CD14-positive monocyte (primary cell): ENCODE measurements around the gene LEKR1. TPM values are rescaled to one million over a fixed set of nuclear protein-coding genes. Genes with fewer than 3 reads are reported as not detected.

Source experiments
- DNase-seq, 3 donors: peaks; one replicate each; pipeline ENCODE4 v3.0.0-alpha.2; 2011 to 2022
- H2AFZ ChIP-seq: 2 replicates; pipeline ENCODE4 v1.6.0; 2012; ENCODE audit warnings: mild to moderate bottlenecking, low read depth, low read length, inconsistent platforms; ENCODE audit not compliant: insufficient read depth, poor library complexity, severe bottlenecking
- H3K27ac ChIP-seq, 2 donors: 1 replicate in 1 of 2; 2 replicates in 1 of 2; pipeline ENCODE4 v1.5.1; 2012 to 2013; ENCODE audit warnings: low read length in 2 of 2, control low read depth in 1 of 2, inconsistent platforms in 1 of 2, low read depth in 1 of 2, mild to moderate bottlenecking in 1 of 2
- H3K27me3 ChIP-seq, 2 donors: one replicate each; pipeline versions ENCODE4 v1.6.0 to v1.6.1; 2011 to 2013; ENCODE audit warnings: low read length in 2 of 2; ENCODE audit not compliant: control insufficient read depth in 2 of 2, insufficient read depth in 2 of 2
- H3K36me3 ChIP-seq, 2 donors: replicated peaks in 1 of 2; 1 replicate in 1 of 2; 2 replicates in 1 of 2; pipeline versions ENCODE4 v1.5.1 to v1.6.1; 2012 to 2013; ENCODE audit warnings: low read length in 2 of 2, control low read depth in 1 of 2, inconsistent platforms in 1 of 2, mild to moderate bottlenecking in 1 of 2; ENCODE audit not compliant: insufficient read depth in 2 of 2, control insufficient read depth in 1 of 2
- H3K4me1 ChIP-seq, 2 donors: 1 replicate in 1 of 2; 2 replicates in 1 of 2; pipeline versions ENCODE4 v1.5.1 to v1.6.1; 2012 to 2013; ENCODE audit warnings: low read length in 2 of 2, control low read depth in 1 of 2, inconsistent platforms in 1 of 2, mild to moderate bottlenecking in 1 of 2, moderate library complexity in 1 of 2; ENCODE audit not compliant: insufficient read depth in 2 of 2, control insufficient read depth in 1 of 2
- H3K4me2 ChIP-seq: replicated peaks from 2 replicates; pipeline ENCODE3; 2012; ENCODE audit warnings: low read length, moderate library complexity, mild to moderate bottlenecking; ENCODE audit not compliant: poor library complexity, severe bottlenecking; ENCODE audit errors: extremely low read depth
- H3K4me3 ChIP-seq, 3 experiments: fragments of 200-600 bp in 1 of 3; sonication (generic) in 1 of 3; replicated peaks in 1 of 3; 1 replicate in 2 of 3; 2 replicates in 1 of 3; pipeline ENCODE4 v1.5.1; 2011 to 2013; ENCODE audit warnings: low read length in 3 of 3, mild to moderate bottlenecking in 3 of 3, control low read depth in 2 of 3, low read depth in 2 of 3, inconsistent platforms in 1 of 3, moderate library complexity in 1 of 3
- H3K79me2 ChIP-seq: 2 replicates; pipeline ENCODE4 v1.6.0; 2012; ENCODE audit warnings: mild to moderate bottlenecking, control low read depth, inconsistent platforms, low read length, moderate library complexity; ENCODE audit not compliant: insufficient read depth
- H3K9ac ChIP-seq: 2 replicates; pipeline ENCODE4 v1.6.0; 2017; ENCODE audit warnings: low read length, mild to moderate bottlenecking; ENCODE audit not compliant: insufficient read depth, poor library complexity, severe bottlenecking
- H3K9me3 ChIP-seq, 2 donors: replicated peaks in 1 of 2; 1 replicate in 1 of 2; 2 replicates in 1 of 2; pipeline versions ENCODE4 v1.5.1 to v1.6.1; 2012 to 2013; ENCODE audit warnings: low read length in 2 of 2, control low read depth in 1 of 2; ENCODE audit not compliant: control insufficient read depth in 1 of 2, insufficient read depth in 1 of 2
- H4K20me1 ChIP-seq: 2 replicates; pipeline ENCODE4 v1.6.0; 2012; ENCODE audit warnings: mild to moderate bottlenecking, low read length, control low read depth, moderate library complexity; ENCODE audit not compliant: insufficient read depth
- H3K27ac Mint-ChIP-seq, 7 donors: one replicate each; pipeline ENCODE4 v1.8.0; 2020; ENCODE audit warnings: mild to moderate bottlenecking in 7 of 7, mixed read lengths in 7 of 7, moderate library complexity in 6 of 7, inconsistent platforms in 2 of 7
- H3K27me3 Mint-ChIP-seq, 3 donors: one replicate each; pipeline ENCODE4 v1.8.0; 2021 to 2022; ENCODE audit warnings: low read depth in 3 of 3, mild to moderate bottlenecking in 3 of 3, mixed read lengths in 3 of 3, moderate library complexity in 3 of 3, inconsistent platforms in 1 of 3
- H3K36me3 Mint-ChIP-seq, 2 donors: one replicate each; pipeline ENCODE4 v1.8.0; 2020; ENCODE audit warnings: mixed read lengths in 2 of 2, inconsistent platforms in 1 of 2, mild to moderate bottlenecking in 1 of 2
- H3K4me1 Mint-ChIP-seq: one replicate; pipeline ENCODE4 v1.8.0; 2020; ENCODE audit warnings: mild to moderate bottlenecking, mixed read lengths
- H3K4me3 Mint-ChIP-seq, 2 donors: one replicate each; pipeline ENCODE4 v1.8.0; 2020; ENCODE audit warnings: mild to moderate bottlenecking in 2 of 2, mixed read lengths in 2 of 2, moderate library complexity in 1 of 2
- H3K9me3 Mint-ChIP-seq, 7 donors: one replicate each; pipeline ENCODE4 v1.8.0; 2020 to 2022; ENCODE audit warnings: mixed read lengths in 7 of 7, mild to moderate bottlenecking in 6 of 7, moderate library complexity in 6 of 7, inconsistent platforms in 2 of 7
- CTCF ChIP-seq: fragments of 200-600 bp; IDR thresholded peaks from one replicate; pipeline ENCODE4 v1.8.0; 2022; ENCODE audit warnings: antibody characterized with exemption, mild to moderate bottlenecking
- WGBS: methylation state at CpG from one replicate; pipeline ENCODE4 v1.1.5; 2013; ENCODE audit warnings: missing lambda C conversion rate; ENCODE audit not compliant: insufficient coverage; 5-methylcytosine and 5-hydroxymethylcytosine counted together
- intact Hi-C, 2 donors: fragments of 100-400 bp; cut with micrococcal nuclease; formaldehyde crosslinking; loops; one replicate each; pipeline versions ENCODE4 v1.15.0 to v1.15.1; 2023
- polyA plus RNA-seq, 3 donors: library from polyadenylated mRNA; depleted of rRNA in 1 of 3; unstranded in 2 of 3; stranded (reverse) in 1 of 3; fragments of 300-500 nt in 2 of 3; fragments of >200 nt in 1 of 3; fragmentation: Illumina TruSeq in 2 of 3; gene quantifications; 1 replicate in 2 of 3; 2 replicates in 1 of 3; pipeline ENCODE4 v1.2.3, GENCODE V29; 2012 to 2021

The LEKR1 gene
- polyA plus RNA-seq, 3 donors: 0.51 to 0.80 TPM; not detected in 1

GRCh38 chr3:156885761-156886160, 59.6 kb downstream of the LEKR1 start:
- no peaks in the 10 kb centered on the region for H3K4me1 Mint-ChIP-seq
- no peak overlapping the region for H3K4me2 ChIP-seq
- TF ChIP-seq CTCF: no peak
- no peak overlapping the region for H3K27ac Mint-ChIP-seq
- peaks cover 0 to 9% of the 10 kb centered on the region in 2 donors for H3K9me3 ChIP-seq
- H3K36me3 ChIP-seq: no peaks in the 10 kb centered on the region
- no peak overlapping the region for H2AFZ ChIP-seq
- H3K4me3 ChIP-seq: no peak overlapping the region
- no peaks in the 10 kb centered on the region for H4K20me1 ChIP-seq
- peaks cover 5 to 22% (median 14%) of the 10 kb centered on the region in 7 donors for H3K9me3 Mint-ChIP-seq
- no peak overlapping the region for H3K4me3 Mint-ChIP-seq
- no peak overlapping the region for H3K9ac ChIP-seq
- H3K27ac ChIP-seq: no peak overlapping the region
- peaks cover 0 to 5% (median 0%) of the 10 kb centered on the region in 3 donors for H3K27me3 Mint-ChIP-seq
- no peaks in the 10 kb centered on the region for H3K36me3 Mint-ChIP-seq
- DNase-seq: no peak
- 100% methylated on average over 1 of the region's 1 CpG for WGBS
- H3K79me2 ChIP-seq: no peaks in the 10 kb centered on the region
- no peaks in the 10 kb centered on the region for H3K4me1 ChIP-seq
- H3K27me3 ChIP-seq: no peaks in the 10 kb centered on the region
- intact Hi-C loops: no loop called here

GRCh38 chr3:156888176-156888575, 62.0 kb downstream of the LEKR1 start:
- no peaks in the 10 kb centered on the region for H3K36me3 Mint-ChIP-seq
- whole genome bisulfite sequencing: no CpG with 5 or more reads among the region's 2 CpGs
- no peak for DNase-seq
- H3K4me3 Mint-ChIP-seq: no peak overlapping the region
- Histone ChIP-seq H3K9ac (no peak overlapping the region), H3K4me1 (no peaks in the 10 kb centered on the region), H3K27ac (no peak overlapping the region), H3K36me3 (no peaks in the 10 kb centered on the region), H2AFZ (no peak overlapping the region), H3K4me3 (no peak overlapping the region), H3K79me2 (no peaks in the 10 kb centered on the region), H3K27me3 (no peaks in the 10 kb centered on the region), H3K9me3 (peaks cover 0 to 9% of the 10 kb centered on the region in 2 donors), H3K4me2 (no peak overlapping the region), H4K20me1 (no peaks in the 10 kb centered on the region)
- intact Hi-C loops: no loop called here
- H3K27me3 Mint-ChIP-seq: peaks cover 0 to 5% (median 0%) of the 10 kb centered on the region in 3 donors
- no peaks in the 10 kb centered on the region for H3K4me1 Mint-ChIP-seq
- H3K9me3 Mint-ChIP-seq: peaks cover 3 to 22% (median 13%) of the 10 kb centered on the region in 7 donors
- H3K27ac Mint-ChIP-seq: no peak overlapping the region
- no peak for TF ChIP-seq CTCF
